K562 (cell line): Measurements from ENCODE around the gene DPEP2. TPM values are rescaled to one million over a fixed set of nuclear protein-coding genes. Genes with fewer than 3 reads are reported as not detected.

Source experiments
- C11orf30 ChIP-seq: fragments of 450-650 bp; IDR thresholded peaks from 2 replicates; pipeline ENCODE4 v1.6.1; 2016; ENCODE audit warnings: low read depth, mild to moderate bottlenecking
- DPF2 ChIP-seq: fragments of 450-650 bp; IDR thresholded peaks from 2 replicates; pipeline ENCODE4 v1.6.1; 2016
- EGR1 ChIP-seq: fragments of 450-650 bp; conservative IDR thresholded peaks from 2 replicates; pipeline ENCODE4 v1.6.1; 2017; ENCODE audit warnings: mild to moderate bottlenecking
- ESRRA ChIP-seq: fragments of 450-650 bp; IDR thresholded peaks from 2 replicates; pipeline ENCODE4 v1.6.1; 2014; ENCODE audit warnings: low read depth, mild to moderate bottlenecking, moderate library complexity, borderline replicate concordance
- GABPA ChIP-seq: fragments of 200-800 bp; sonication (Bioruptor generic); conservative IDR thresholded peaks from 2 replicates; pipeline ENCODE4 v1.6.1; 2016; ENCODE audit warnings: low read depth, missing genetic modification characterization, missing compliant biosample characterization
- GABPB1 ChIP-seq: sonication (generic); formaldehyde crosslinking; IDR thresholded peaks from 2 replicates; pipeline ENCODE4 v1.8.0; 2022; ENCODE audit warnings: mild to moderate bottlenecking, missing genetic modification reagents
- HLTF ChIP-seq: fragments of 450-650 bp; IDR thresholded peaks from 2 replicates; pipeline ENCODE4 v1.6.1; 2016
- JUND ChIP-seq, 2 experiments: IDR thresholded peaks; 2 replicates in 1 of 2; 3 replicates in 1 of 2; pipeline ENCODE4 v1.6.1; 2011; ENCODE audit warnings: borderline replicate concordance in 2 of 2, low read depth in 2 of 2, low read length in 2 of 2, improper control_type of control experiment in 1 of 2, missing biosample characterization in 1 of 2, missing genetic modification characterization in 1 of 2, missing genetic modification reagents in 1 of 2
- NFE2 ChIP-seq: IDR thresholded peaks from 2 replicates; pipeline ENCODE4 v1.6.1; 2014; ENCODE audit warnings: antibody characterized with exemption, low read depth
- POLR2B ChIP-seq: fragments of 450-650 bp; IDR thresholded peaks from 2 replicates; pipeline ENCODE4 v1.6.1; 2018; ENCODE audit warnings: low read depth; ENCODE audit not compliant: partially characterized antibody
- PTTG1 ChIP-seq: fragments of 450-650 bp; IDR thresholded peaks from 2 replicates; pipeline ENCODE4 v1.6.1; 2016; ENCODE audit warnings: low read depth, mild to moderate bottlenecking, missing genetic modification characterization, missing compliant biosample characterization
- RBFOX2 ChIP-seq: fragments of 200-400 bp; formaldehyde crosslinking; IDR thresholded peaks from 2 replicates; pipeline ENCODE4 v1.6.1; 2017; ENCODE audit warnings: low read depth, mild to moderate bottlenecking, low read length, moderate library complexity
- SP1 ChIP-seq: sonication (generic); formaldehyde crosslinking; IDR thresholded peaks from 2 replicates; pipeline ENCODE4 v1.8.1; 2022; ENCODE audit warnings: mild to moderate bottlenecking, missing genetic modification reagents
- ZNF232 ChIP-seq: sonication (generic); formaldehyde crosslinking; IDR thresholded peaks from 2 replicates; pipeline ENCODE4 v1.8.0; 2022; ENCODE audit warnings: mild to moderate bottlenecking, missing genetic modification reagents
- ZNF551 ChIP-seq: fragments of 250-450 bp; sonication (Bioruptor Pico); IDR thresholded peaks from 2 replicates; pipeline ENCODE4 v1.5.0; 2021; ENCODE audit warnings: mild to moderate bottlenecking, moderate library complexity
- polyA plus RNA-seq, 8 experiments: library from polyadenylated mRNA; depleted of rRNA in 4 of 8; stranded (reverse) in 5 of 8; unstranded in 3 of 8; fragments of >200 nt; fragmentation: Nextera tagmentation in 2 of 8; fragmentation: Illumina TruSeq in 1 of 8; extraction: Ambion mirVana in 2 of 8; extraction: Trizol in 1 of 8; gene quantifications; 2 replicates each; pipeline versions ENCODE4 v1.2.1 to v1.2.3, GENCODE V29; 2011 to 2014; ENCODE audit warnings: inconsistent platforms in 1 of 8, missing spikeins in 1 of 8
- total RNA-seq, 7 experiments: library from RNA; depleted of rRNA in 6 of 7; stranded (reverse); fragments of >200 nt in 6 of 7; fragmentation: Illumina TruSeq in 2 of 7; extraction: Trizol in 2 of 7; gene quantifications; 2 replicates each; pipeline versions ENCODE4 v1.2.1 to v1.2.3, GENCODE V29; 2011 to 2021; ENCODE audit warnings: low replicate concordance in 1 of 7
- TF ChIP-seq, protein P1 (sequence below): fragments of 450-650 bp; IDR thresholded peaks from 2 replicates; pipeline ENCODE4 v1.6.1; 2016; ENCODE audit warnings: missing biosample characterization, missing genetic modification characterization
- TF ChIP-seq, protein P2 (sequence below): fragments of 450-650 bp; IDR thresholded peaks from 2 replicates; pipeline ENCODE4 v1.6.1; 2017; ENCODE audit warnings: antibody characterized with exemption, mild to moderate bottlenecking
- TF ChIP-seq, protein P3 (sequence below): fragments of 450-650 bp; IDR thresholded peaks from 2 replicates; pipeline ENCODE4 v1.6.1; 2016
- TF ChIP-seq, protein P4 (sequence below), 2 experiments: fragments of 450-650 bp in 1 of 2; sonication (generic) in 1 of 2; formaldehyde crosslinking in 1 of 2; IDR thresholded peaks in 1 of 2; conservative IDR thresholded peaks in 1 of 2; 2 replicates each; pipeline versions ENCODE4 v1.6.1 to v1.8.1; 2016 to 2023; ENCODE audit warnings: mild to moderate bottlenecking in 2 of 2, moderate library complexity in 2 of 2, inconsistent platforms in 1 of 2, missing genetic modification reagents in 1 of 2

Gene DPEP2
- total and polyA plus RNA-seq, 9 of the 15 experiments (the other 6 are each of a cell fraction or from before 2014, with no cell fraction given), result 0.14 to 1.2 (median 0.38) TPM

DNA sequence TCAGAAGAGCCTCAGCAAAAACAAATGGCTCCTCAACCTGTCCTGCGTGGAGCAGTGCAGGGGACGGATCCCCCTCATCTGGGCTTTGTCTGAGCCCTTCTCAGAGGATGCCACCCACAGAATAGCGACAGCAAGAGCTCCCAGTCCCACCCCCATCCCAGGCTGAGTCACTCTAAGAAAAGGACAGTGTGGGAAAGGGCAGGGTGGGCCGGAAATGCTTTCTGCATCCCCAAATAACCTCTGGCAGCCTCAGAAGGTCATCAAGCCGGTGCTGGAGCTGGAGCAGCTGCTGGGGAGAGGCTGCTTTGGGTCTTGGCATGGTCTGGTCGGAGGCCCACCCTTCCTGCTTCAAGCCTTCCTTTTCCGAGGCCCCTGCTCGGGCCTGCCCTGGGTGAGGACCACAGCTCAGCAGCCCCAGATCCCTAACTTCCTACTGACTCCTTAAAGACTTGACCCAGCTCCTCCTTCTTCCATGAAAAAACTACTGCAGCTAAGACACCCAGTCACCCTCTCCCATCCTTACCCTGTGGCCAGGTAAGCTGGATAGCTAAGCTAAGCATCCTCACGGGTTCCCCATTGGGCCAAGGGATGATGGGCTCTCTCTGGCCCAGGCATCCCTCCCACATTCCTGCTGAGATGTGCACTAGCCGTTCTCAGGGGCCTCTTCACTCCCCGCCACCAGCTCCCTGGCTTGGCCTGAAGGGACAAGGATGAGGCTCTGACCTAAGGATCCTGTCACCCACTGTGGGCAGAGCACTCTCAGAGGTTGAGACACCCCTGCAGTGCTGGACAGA is 39.6 kb downstream of the DPEP2 start (continued):
- TF ChIP-seq POLR2B (no peak), HLTF (no peak), SP1 (no peak), DPF2 (0 out of 2 replicates have a peak, but pooled peaks have one; percentile 12), JUND (IDR thresholded peaks at IDR 0.05; ENCODE audit: borderline replicate concordance, low read depth, low read length) (peak; percentile 78), JUND (tag; IDR thresholded peaks at IDR 0.05; ENCODE audit: borderline replicate concordance, low read depth, low read length) (no peak; the same call in 2 of the 3 replicates), ESRRA (peak; percentile 94), GABPA (peak; percentile 41; the same call in 1 of the 2 replicates), GABPB1 (CRISPR knock-in tag) (no peak), NFE2 (0 out of 2 replicates have a peak, but pooled peaks have one; percentile 21), PTTG1 (tag) (no peak), ZNF232 (CRISPR knock-in tag) (no peak), ZNF551 (CRISPR knock-in tag) (no peak), C11orf30 (peak; percentile 30; the same call in 1 of the 2 replicates), RBFOX2 (peak; percentile 47), EGR1 (peak; percentile 52)
- TF ChIP-seq, protein P1, sequence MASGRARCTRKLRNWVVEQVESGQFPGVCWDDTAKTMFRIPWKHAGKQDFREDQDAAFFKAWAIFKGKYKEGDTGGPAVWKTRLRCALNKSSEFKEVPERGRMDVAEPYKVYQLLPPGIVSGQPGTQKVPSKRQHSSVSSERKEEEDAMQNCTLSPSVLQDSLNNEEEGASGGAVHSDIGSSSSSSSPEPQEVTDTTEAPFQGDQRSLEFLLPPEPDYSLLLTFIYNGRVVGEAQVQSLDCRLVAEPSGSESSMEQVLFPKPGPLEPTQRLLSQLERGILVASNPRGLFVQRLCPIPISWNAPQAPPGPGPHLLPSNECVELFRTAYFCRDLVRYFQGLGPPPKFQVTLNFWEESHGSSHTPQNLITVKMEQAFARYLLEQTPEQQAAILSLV (tag), result no peak
- TF ChIP-seq, protein P2, sequence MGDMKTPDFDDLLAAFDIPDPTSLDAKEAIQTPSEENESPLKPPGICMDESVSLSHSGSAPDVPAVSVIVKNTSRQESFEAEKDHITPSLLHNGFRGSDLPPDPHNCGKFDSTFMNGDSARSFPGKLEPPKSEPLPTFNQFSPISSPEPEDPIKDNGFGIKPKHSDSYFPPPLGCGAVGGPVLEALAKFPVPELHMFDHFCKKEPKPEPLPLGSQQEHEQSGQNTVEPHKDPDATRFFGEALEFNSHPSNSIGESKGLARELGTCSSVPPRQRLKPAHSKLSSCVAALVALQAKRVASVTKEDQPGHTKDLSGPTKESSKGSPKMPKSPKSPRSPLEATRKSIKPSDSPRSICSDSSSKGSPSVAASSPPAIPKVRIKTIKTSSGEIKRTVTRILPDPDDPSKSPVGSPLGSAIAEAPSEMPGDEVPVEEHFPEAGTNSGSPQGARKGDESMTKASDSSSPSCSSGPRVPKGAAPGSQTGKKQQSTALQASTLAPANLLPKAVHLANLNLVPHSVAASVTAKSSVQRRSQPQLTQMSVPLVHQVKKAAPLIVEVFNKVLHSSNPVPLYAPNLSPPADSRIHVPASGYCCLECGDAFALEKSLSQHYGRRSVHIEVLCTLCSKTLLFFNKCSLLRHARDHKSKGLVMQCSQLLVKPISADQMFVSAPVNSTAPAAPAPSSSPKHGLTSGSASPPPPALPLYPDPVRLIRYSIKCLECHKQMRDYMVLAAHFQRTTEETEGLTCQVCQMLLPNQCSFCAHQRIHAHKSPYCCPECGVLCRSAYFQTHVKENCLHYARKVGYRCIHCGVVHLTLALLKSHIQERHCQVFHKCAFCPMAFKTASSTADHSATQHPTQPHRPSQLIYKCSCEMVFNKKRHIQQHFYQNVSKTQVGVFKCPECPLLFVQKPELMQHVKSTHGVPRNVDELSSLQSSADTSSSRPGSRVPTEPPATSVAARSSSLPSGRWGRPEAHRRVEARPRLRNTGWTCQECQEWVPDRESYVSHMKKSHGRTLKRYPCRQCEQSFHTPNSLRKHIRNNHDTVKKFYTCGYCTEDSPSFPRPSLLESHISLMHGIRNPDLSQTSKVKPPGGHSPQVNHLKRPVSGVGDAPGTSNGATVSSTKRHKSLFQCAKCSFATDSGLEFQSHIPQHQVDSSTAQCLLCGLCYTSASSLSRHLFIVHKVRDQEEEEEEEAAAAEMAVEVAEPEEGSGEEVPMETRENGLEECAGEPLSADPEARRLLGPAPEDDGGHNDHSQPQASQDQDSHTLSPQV, result peak; percentile 70
- TF ChIP-seq, protein P3, sequence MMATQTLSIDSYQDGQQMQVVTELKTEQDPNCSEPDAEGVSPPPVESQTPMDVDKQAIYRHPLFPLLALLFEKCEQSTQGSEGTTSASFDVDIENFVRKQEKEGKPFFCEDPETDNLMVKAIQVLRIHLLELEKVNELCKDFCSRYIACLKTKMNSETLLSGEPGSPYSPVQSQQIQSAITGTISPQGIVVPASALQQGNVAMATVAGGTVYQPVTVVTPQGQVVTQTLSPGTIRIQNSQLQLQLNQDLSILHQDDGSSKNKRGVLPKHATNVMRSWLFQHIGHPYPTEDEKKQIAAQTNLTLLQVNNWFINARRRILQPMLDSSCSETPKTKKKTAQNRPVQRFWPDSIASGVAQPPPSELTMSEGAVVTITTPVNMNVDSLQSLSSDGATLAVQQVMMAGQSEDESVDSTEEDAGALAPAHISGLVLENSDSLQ, result peak; percentile 20; the same call in 1 of the 2 replicates
- TF ChIP-seq, protein P4, sequence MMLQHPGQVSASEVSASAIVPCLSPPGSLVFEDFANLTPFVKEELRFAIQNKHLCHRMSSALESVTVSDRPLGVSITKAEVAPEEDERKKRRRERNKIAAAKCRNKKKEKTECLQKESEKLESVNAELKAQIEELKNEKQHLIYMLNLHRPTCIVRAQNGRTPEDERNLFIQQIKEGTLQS (IDR thresholded peaks at IDR 0.05), result peak; percentile 58
- TF ChIP-seq, protein P4 (CRISPR knock-in tag; conservative IDR thresholded peaks at IDR 0.05), result no peak
